GM23338 (cell line): ENCODE measurements around the gene ACAD11. TPM values are rescaled to one million over a fixed set of nuclear protein-coding genes. Genes with fewer than 3 reads are reported as not detected.

ENCODE experiments used
- ATAC-seq: fragments of 200-7000 bp; cut with Tn5 transposase; 3 replicates; pipeline ENCODE4 v1.9.1; 2020
- DNase-seq: peaks from one replicate; pipeline ENCODE4 v3.0.0-alpha.2; 2015; ENCODE audit warnings: low spot score
- H2AFZ ChIP-seq: fragments of 200-600 bp; sonication (generic); 2 replicates; pipeline ENCODE4 v1.8.0; 2016; ENCODE audit warnings: antibody characterized with exemption, mild to moderate bottlenecking, moderate library complexity
- H3F3A ChIP-seq: fragments of 200-600 bp; sonication (generic); replicated peaks from 2 replicates; pipeline ENCODE4 v1.8.0; 2017; ENCODE audit warnings: antibody characterized with exemption, mixed run types, low read depth
- H3K27ac ChIP-seq: fragments of 200-600 bp; sonication (generic); 2 replicates; pipeline ENCODE4 v1.6.1; 2016; ENCODE audit warnings: low read depth
- H3K27me3 ChIP-seq: fragments of 200-600 bp; sonication (generic); 2 replicates; pipeline ENCODE4 v1.8.0; 2016; ENCODE audit warnings: mild to moderate bottlenecking, mixed run types, moderate library complexity; ENCODE audit not compliant: insufficient read depth
- H3K36me3 ChIP-seq: fragments of 200-600 bp; sonication (generic); 2 replicates; pipeline ENCODE4 v1.8.0; 2016; ENCODE audit warnings: mild to moderate bottlenecking; ENCODE audit not compliant: insufficient read depth
- H3K4me1 ChIP-seq: fragments of 200-600 bp; sonication (generic); 2 replicates; pipeline ENCODE4 v1.8.0; 2016; ENCODE audit warnings: mild to moderate bottlenecking, moderate library complexity; ENCODE audit not compliant: insufficient read depth
- H3K4me2 ChIP-seq: fragments of 200-600 bp; sonication (generic); 2 replicates; pipeline ENCODE4 v1.7.1; 2017; ENCODE audit warnings: mixed run types
- H3K4me3 ChIP-seq: fragments of 200-600 bp; sonication (generic); 2 replicates; pipeline ENCODE4 v1.6.1; 2016; ENCODE audit warnings: mixed run types
- H3K79me2 ChIP-seq: fragments of 200-600 bp; sonication (generic); replicated peaks from 2 replicates; pipeline ENCODE4 v1.8.0; 2017; ENCODE audit warnings: mild to moderate bottlenecking; ENCODE audit not compliant: insufficient read depth
- H3K9me2 ChIP-seq: fragments of 200-600 bp; sonication (generic); 2 replicates; pipeline ENCODE4 v1.8.0; 2017; ENCODE audit not compliant: insufficient read depth
- H4K20me1 ChIP-seq: fragments of 200-600 bp; sonication (generic); replicated peaks from 2 replicates; pipeline ENCODE4 v1.8.0; 2017; ENCODE audit warnings: mild to moderate bottlenecking; ENCODE audit not compliant: insufficient read depth
- H3K27ac Mint-ChIP-seq: 2 replicates; pipeline ENCODE4 v1.8.0; 2020; ENCODE audit warnings: inconsistent platforms, mild to moderate bottlenecking, moderate library complexity, mixed read lengths
- H3K27me3 Mint-ChIP-seq: 3 replicates; pipeline ENCODE4 v1.8.0; 2022; ENCODE audit warnings: low read depth, mild to moderate bottlenecking, moderate library complexity, mixed read lengths, inconsistent platforms; ENCODE audit not compliant: insufficient read depth, poor library complexity
- H3K36me3 Mint-ChIP-seq: 3 replicates; pipeline ENCODE4 v1.8.0; 2021; ENCODE audit warnings: low read depth, mild to moderate bottlenecking, inconsistent platforms, moderate library complexity, mixed read lengths
- H3K4me1 Mint-ChIP-seq: 3 replicates; pipeline ENCODE4 v1.8.0; 2020; ENCODE audit warnings: mild to moderate bottlenecking, inconsistent platforms, mixed read lengths
- H3K4me3 Mint-ChIP-seq: 3 replicates; pipeline ENCODE4 v1.8.0; 2021; ENCODE audit warnings: moderate library complexity, mild to moderate bottlenecking, inconsistent platforms, mixed read lengths
- H3K9me3 Mint-ChIP-seq: 3 replicates; pipeline ENCODE4 v1.8.0; 2020; ENCODE audit warnings: moderate library complexity, mild to moderate bottlenecking, inconsistent platforms, mixed read lengths
- CREB1 ChIP-seq: fragments of 250-450 bp; sonication (Bioruptor Pico); IDR thresholded peaks from 2 replicates; pipeline ENCODE4 v1.5.0; 2020; ENCODE audit warnings: low read depth, mild to moderate bottlenecking, moderate library complexity
- CTCF ChIP-seq, 2 experiments: fragments of 200-600 bp in 1 of 2; sonication (generic) in 1 of 2; conservative IDR thresholded peaks; 2 replicates each; pipeline versions ENCODE4 v1.5.1 to v1.6.1; 2016 to 2017; ENCODE audit warnings: antibody characterized with exemption in 2 of 2, low read depth in 2 of 2, mild to moderate bottlenecking in 2 of 2, moderate library complexity in 1 of 2
- EZH2 ChIP-seq: fragments of 200-600 bp; sonication (generic); IDR thresholded peaks from one replicate; pipeline ENCODE4 v1.8.0; 2017; ENCODE audit warnings: antibody characterized with exemption, mild to moderate bottlenecking, low read depth; ENCODE audit not compliant: unreplicated experiment
- EZH2phosphoT487 ChIP-seq: fragments of 200-600 bp; sonication (generic); IDR thresholded peaks from one replicate; pipeline ENCODE4 v1.8.1; 2018; ENCODE audit warnings: antibody characterized with exemption; ENCODE audit not compliant: unreplicated experiment
- JUNB ChIP-seq: IDR thresholded peaks from one replicate; pipeline ENCODE4 v1.6.1; 2016; ENCODE audit warnings: antibody characterized with exemption; ENCODE audit not compliant: unreplicated experiment
- NANOG ChIP-seq: IDR thresholded peaks from 2 replicates; pipeline ENCODE4 v1.6.1; 2016; ENCODE audit warnings: antibody characterized with exemption, borderline replicate concordance
- POLR2AphosphoS5 ChIP-seq: IDR thresholded peaks from 2 replicates; pipeline ENCODE4 v1.6.1; 2016; ENCODE audit warnings: antibody characterized with exemption, low read depth
- REST ChIP-seq: IDR thresholded peaks from one replicate; pipeline ENCODE4 v1.6.1; 2018; ENCODE audit warnings: antibody characterized with exemption; ENCODE audit not compliant: unreplicated experiment
- STAT1 ChIP-seq: IDR thresholded peaks from one replicate; pipeline ENCODE4 v1.6.1; 2016; ENCODE audit warnings: antibody characterized with exemption; ENCODE audit not compliant: unreplicated experiment
- ZNF114 ChIP-seq: fragments of 250-450 bp; sonication (Bioruptor Pico); IDR thresholded peaks from 2 replicates; pipeline ENCODE4 v1.5.0; 2020; ENCODE audit warnings: mild to moderate bottlenecking, moderate library complexity
- ZNF331 ChIP-seq: fragments of 250-450 bp; sonication (Bioruptor Pico); IDR thresholded peaks from 2 replicates; pipeline ENCODE4 v1.5.0; 2020; ENCODE audit warnings: low read depth, mild to moderate bottlenecking, moderate library complexity
- ZNF462 ChIP-seq: fragments of 250-450 bp; sonication (Bioruptor Pico); IDR thresholded peaks from 2 replicates; pipeline ENCODE4 v1.5.0; 2020; ENCODE audit warnings: mild to moderate bottlenecking, moderate library complexity
- polyA plus RNA-seq: library from polyadenylated mRNA; unstranded; fragments of >200 nt; fragmentation: Nextera tagmentation; extraction: Ambion mirVana; gene quantifications from 2 replicates; pipeline ENCODE4 v1.2.1, GENCODE V29; 2016
- total RNA-seq: library from RNA; depleted of rRNA; stranded (reverse); fragments of >200 nt; shearing (Covaris generic); gene quantifications from 2 replicates; pipeline ENCODE4 v1.2.3, GENCODE V29; 2014
- TF ChIP-seq, protein P1 (sequence below): IDR thresholded peaks from 2 replicates; pipeline ENCODE4 v1.6.1; 2016; ENCODE audit warnings: antibody characterized with exemption

The ACAD11 gene
- total and polyA plus RNA-seq, 2 experiments from 2014 or later: 11.4 to 17.1 TPM

GRCh38 chr3:132637590-132637989 lies 22.0 kb downstream of the ACAD11 start:
- Histone ChIP-seq H3K9me2 (no peaks in the 10 kb centered on the region), H3K79me2 (no peaks in the 10 kb centered on the region), H3F3A (no peaks in the 10 kb centered on the region), H3K27ac (no peak overlapping the region), H3K27me3 (no peaks in the 10 kb centered on the region), H3K4me1 (no peaks in the 10 kb centered on the region), H3K36me3 (no peaks in the 10 kb centered on the region), H4K20me1 (no peaks in the 10 kb centered on the region), H3K4me3 (no peak overlapping the region), H3K4me2 (no peak overlapping the region), H2AFZ (no peak overlapping the region)
- ATAC-seq (no peak), DNase-seq (no peak)
- peaks cover 2% of the 10 kb centered on the region for H3K27me3 Mint-ChIP-seq
- TF ChIP-seq, protein P1, sequence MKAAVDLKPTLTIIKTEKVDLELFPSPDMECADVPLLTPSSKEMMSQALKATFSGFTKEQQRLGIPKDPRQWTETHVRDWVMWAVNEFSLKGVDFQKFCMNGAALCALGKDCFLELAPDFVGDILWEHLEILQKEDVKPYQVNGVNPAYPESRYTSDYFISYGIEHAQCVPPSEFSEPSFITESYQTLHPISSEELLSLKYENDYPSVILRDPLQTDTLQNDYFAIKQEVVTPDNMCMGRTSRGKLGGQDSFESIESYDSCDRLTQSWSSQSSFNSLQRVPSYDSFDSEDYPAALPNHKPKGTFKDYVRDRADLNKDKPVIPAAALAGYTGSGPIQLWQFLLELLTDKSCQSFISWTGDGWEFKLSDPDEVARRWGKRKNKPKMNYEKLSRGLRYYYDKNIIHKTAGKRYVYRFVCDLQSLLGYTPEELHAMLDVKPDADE: no peak
- TF ChIP-seq ZNF331 (no peak), POLR2AphosphoS5 (no peak), CTCF (conservative IDR thresholded peaks at IDR 0.05; ENCODE audit: low read depth in 2 of 2) (no peak), STAT1 (no peak), CREB1 (CRISPR knock-in tag) (no peak), NANOG (no peak), ZNF462 (CRISPR knock-in tag) (no peak), ZNF114 (no peak), EZH2 (no peak), JUNB (no peak), REST (no peak), EZH2phosphoT487 (no peak)
- H3K9me3 Mint-ChIP-seq: no peaks in the 10 kb centered on the region
- no peak overlapping the region for H3K4me3 Mint-ChIP-seq
- no peaks in the 10 kb centered on the region for H3K4me1 Mint-ChIP-seq
- H3K27ac Mint-ChIP-seq: no peak overlapping the region
- H3K36me3 Mint-ChIP-seq: no peaks in the 10 kb centered on the region
